Stimulated activated CD4-positive, alpha-beta T cell treated with anti-CD3 and anti-CD28 coated beads, Interleukin-1b, Interleukin-23, amount 100 ng/mL, for 4 hours (primary cell): Measurements from ENCODE around the gene SH3BGRL3.
"Not testable (repeated sequence)": the region's sequence is repeated elsewhere in the genome, so short reads cannot be mapped to it uniquely, and the experiment has no call there.

Experiments
- DNase-seq, 2 donors: peaks; one replicate each; pipeline ENCODE4 v3.0.0-alpha.2; 2020; ENCODE audit warnings: low read depth in 2 of 2

SH3BGRL3 gene

GRCh38 chr1:26317146-26317545 is 37.3 kb downstream of the SH3BGRL3 start:
- no peak for DNase-seq

DNA sequence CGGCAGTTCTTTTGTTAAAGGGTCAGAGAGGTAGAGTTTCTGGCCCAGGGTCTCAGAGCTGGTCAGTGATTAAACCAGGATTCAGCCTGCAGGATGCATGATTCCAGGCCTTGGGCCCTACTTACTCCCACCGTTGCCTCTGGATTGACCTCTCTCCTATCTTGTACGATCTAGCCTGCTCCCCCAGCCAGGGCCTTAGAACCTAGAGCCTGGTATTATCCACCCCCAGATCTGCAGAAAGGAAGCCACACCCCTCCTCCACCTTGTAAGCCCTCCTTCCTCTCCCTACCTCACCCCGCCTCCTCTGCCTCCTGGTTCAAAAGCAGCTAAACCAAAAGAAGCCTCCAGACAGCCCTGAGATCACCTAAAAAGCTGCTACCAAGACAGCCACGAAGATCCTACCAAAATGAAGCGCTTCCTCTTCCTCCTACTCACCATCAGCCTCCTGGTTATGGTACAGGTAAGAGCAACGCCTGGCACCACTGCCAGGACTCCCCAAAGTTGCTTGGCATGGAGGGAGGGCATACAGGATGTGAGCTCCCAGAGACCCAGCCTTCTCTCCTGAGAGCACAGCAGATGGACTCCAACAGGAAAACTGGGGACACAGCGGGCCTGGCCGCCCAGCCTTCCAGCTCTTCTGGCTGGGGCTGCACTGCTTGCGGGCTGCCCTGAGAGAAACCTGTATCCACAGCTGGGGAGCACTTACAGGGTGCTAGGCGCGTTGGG is 37.9 kb downstream of the SH3BGRL3 start, which contains the start of gene CD52:
TSS of gene CD52 (plus strand) at position 347 of the 726 bp plus-strand sequence. CDS start at position 407, 60 bp downstream.
- DNase-seq, result peak; percentile 44 to 79

- DNase-seq, result no peak
These were observed 38.6 kb downstream of the SH3BGRL3 start for GRCh38 chr1:26318338-26319064.

DNA sequence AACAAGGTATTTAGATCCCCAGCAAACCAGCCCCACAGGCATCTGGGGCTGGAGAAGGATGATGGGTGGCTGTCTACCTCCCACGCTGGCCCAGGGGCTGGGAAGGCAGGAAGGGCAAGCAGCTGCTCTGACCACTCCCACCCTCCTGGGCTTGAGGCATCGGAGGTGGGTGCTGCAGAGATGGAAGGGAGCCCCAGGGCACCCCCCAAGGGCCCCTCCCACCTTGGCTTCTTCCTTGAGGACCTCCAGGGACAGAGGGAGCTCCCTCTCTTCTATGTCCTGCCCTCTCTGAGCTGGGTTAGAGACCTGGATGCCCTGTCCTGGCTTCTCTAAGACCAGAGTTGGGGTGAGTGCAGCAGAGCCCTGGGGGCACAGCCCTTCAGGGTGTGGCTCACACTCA is 41.0 kb downstream of the SH3BGRL3 start:
- no peak for DNase-seq

DNA sequence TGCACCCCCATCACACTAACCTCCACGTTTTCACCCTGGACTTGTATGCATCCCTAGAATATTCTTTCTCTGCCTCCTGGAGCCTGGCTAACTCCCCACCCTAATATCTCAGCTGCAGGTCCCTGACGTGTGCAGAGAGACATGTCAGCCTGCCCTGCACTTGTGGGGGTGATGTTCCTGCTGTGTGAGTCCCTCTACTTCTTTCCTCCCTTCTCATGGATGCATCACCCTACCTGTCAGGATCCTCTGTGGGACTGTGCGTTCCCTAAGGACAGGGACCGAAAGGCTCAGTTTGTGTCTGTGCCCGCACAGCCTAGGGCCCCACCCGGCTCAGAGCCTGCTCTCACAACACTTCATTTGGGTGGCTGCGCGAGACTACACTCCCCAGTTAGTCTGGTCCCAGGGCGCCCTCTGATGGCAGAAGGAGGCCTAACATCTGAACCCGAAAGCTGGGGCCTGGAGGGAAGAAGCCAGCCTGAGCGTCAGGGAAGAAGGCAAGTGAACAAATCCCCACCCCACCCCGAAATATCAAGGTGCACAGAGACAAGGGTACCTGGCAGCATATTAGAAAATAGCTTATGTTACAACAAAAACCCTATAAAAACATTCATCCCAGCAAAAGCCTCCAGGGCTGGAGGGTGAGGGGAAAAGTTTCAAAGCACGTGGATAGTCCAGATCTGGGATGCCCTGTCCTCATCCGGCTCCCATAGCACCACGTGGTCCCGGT is 41.6 kb downstream of the SH3BGRL3 start:
- peak; percentile 96 to 98 for DNase-seq

GRCh38 chr1:26322042-26322331 is 42.1 kb downstream of the SH3BGRL3 start:
- DNase-seq, result no peak

DNA sequence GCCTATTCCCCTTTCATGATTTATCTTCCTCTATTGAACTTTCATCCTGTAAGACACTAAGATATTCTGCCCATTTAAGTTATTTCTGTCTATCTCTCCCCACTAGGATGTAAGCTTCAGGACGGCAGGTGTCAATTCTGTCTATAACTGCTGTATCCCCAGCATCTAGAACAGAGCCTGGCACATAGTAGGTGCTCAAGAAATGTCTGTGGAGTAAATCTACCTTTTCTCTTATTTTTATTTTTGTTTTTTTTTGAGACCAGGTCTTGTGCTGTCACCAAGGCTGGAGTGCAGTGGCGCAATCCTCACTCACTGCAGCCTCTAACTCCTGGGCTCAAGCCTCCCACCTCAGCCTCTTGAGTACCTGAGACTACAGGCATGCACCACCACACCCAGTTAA is 43.5 kb downstream of the SH3BGRL3 start:
- DNase-seq, result no peak

DNA sequence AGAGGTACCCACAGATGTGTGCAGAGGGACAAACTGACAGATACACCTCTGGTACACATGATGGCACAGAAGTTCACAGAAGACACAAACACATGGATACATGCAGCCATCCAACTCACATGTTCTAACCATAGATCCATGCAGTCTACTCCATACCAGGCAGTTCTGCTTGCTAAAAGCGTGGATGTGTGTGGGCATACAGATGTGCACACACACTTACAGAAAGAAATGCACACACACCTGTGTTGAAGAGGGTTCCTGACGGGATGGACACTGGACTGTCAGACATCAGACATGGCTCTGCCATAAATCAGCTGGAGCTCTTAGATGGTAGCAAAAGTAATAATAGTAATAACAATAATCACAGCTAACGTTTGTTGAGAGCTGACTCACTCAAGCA is 44.7 kb downstream of the SH3BGRL3 start:
- DNase-seq, result no peak

DNA sequence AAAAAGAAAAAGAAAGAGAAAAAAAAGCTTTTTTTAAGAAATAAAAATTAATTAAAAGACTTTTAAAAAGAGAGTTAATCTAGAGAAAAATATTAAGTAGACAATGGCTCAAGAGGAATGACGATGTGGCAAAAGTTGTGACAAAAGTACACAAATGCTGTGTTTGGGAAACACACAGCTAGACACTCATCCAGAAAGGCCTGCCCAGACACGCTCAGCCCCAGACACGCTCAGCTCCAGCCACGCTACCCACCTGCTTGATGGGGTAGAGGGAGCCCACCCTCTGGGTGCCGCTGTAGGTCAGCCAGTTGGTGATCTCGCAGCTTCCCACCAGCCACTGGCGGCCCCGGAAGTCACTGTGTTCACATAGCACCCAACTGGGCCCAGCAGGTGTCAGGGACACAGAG is 48.1 kb downstream of the SH3BGRL3 start:
- DNase-seq, result no peak

DNA sequence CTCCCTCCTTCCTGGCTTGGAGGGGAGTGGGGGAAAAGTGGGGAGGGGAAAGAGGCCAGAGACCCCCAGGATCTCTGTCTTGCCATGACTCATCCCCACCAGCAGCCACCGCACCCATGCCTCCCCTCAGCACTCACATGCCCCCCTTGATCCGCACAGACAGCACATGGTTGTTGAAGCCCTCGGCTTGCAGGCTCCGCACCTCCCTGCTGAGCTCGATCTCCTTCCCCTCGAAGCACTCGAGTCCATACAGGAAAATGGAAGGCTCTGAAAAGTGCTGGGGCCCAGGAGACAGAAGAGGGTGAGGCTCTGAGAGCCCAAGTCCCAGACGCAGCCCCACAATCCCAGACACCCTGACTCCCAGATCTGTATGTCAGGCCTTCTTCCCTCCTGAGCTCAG is 48.7 kb downstream of the SH3BGRL3 start:
- no peak for DNase-seq

DNA sequence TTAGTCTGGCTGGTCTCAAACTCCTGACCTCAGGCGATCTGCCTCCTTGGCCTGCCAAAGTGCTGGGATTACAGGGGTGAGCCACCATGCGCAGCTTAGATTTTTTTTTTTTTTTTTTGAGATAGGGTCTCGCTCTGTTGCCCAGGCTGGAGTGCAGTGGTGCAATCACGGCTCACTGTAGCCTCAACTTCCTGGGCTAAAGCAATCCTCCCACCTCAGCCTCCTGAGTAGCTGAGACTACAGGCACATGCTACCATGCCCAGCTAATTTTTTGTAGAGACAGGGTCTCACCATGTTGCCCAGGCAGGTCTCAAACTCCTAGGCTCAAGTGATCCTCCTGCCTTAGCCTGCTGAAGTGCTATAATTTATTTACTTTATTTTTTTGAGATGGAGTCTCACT is 49.5 kb downstream of the SH3BGRL3 start:
- DNase-seq, result not testable (repeated sequence)

GRCh38 chr1:26330276-26330675 is 50.4 kb downstream of the SH3BGRL3 start:
- no peak for DNase-seq
